Keratinocyte (primary cell): ENCODE measurements around the gene MRGPRF.

ENCODE experiments used
- CTCF ChIP-seq, 3 experiments: IDR thresholded peaks in 1 of 3; conservative IDR thresholded peaks in 1 of 3; optimal IDR thresholded peaks in 1 of 3; 2 replicates in 2 of 3; 3 replicates in 1 of 3; pipeline versions ENCODE3 to v1.5.1; 2011; ENCODE audit warnings: low read length in 3 of 3, mild to moderate bottlenecking in 3 of 3, moderate library complexity in 2 of 3, control low read depth in 1 of 3, inconsistent platforms in 1 of 3; ENCODE audit not compliant: insufficient read depth in 2 of 3; ENCODE audit errors: extremely low read depth in 1 of 3
- EZH2 ChIP-seq: IDR thresholded peaks from one replicate; pipeline ENCODE4 v1.6.1; 2012; ENCODE audit warnings: inconsistent platforms, mild to moderate bottlenecking, low read length, moderate library complexity

GRCh38 chr11:69053169-69053477 lies 40.1 kb upstream of the MRGPRF start:
- TF ChIP-seq CTCF (optimal IDR thresholded peaks at IDR 0.05 in 1 of 3, IDR thresholded peaks at IDR 0.05 in 1 of 3, conservative IDR thresholded peaks at IDR 0.05 in 1 of 3; ENCODE audit: extremely low read depth in 1 of 3, insufficient read depth in 2 of 3, low read length in 3 of 3), result no peak
- no peak for TF ChIP-seq EZH2
